NCI-H82 treated with DMSO at 0.1 percent for 48 hours (cell line): ENCODE data around the gene NKX2-1.
"Not testable (repeated sequence)": the region's sequence is repeated elsewhere in the genome, so short reads cannot be mapped to it uniquely, and the experiment has no call there.

Source experiments
- DNase-seq: peaks from one replicate; lab custom pipeline; 2025; ENCODE audit not compliant: unreplicated experiment; lab: John Stamatoyannopoulos, UW

Gene NKX2-1

GRCh38 chr14:36519431-36520321, at the start of gene NKX2-1:
Gene NKX2-1, minus strand, starts transcription at chr14:36520232. Its CDS starts 103 bp downstream, at chr14:36520129.
- DNase-seq = no peak

GRCh38 chr14:36556811-36557433, 36.9 kb upstream of the NKX2-1 start:
- no peak for DNase-seq

GRCh38 chr14:36555998-36556743, 36.1 kb upstream of the NKX2-1 start:
- no peak for DNase-seq

GRCh38 chr14:36553656-36554260, 33.7 kb upstream of the NKX2-1 start:
- DNase-seq = peak; percentile 0

- DNase-seq = no peak
These were observed 30.9 kb upstream of the NKX2-1 start for GRCh38 chr14:36550899-36551298.

- not testable (repeated sequence) for DNase-seq
These were observed 24.2 kb upstream of the NKX2-1 start for GRCh38 chr14:36544280-36544679.

GRCh38 chr14:36538051-36538450, 18.0 kb upstream of the NKX2-1 start:
- DNase-seq = no peak

GRCh38 chr14:36529062-36529461, 9.0 kb upstream of the NKX2-1 start:
- no peak for DNase-seq

- DNase-seq = no peak
These were observed 5.7 kb upstream of the NKX2-1 start for GRCh38 chr14:36525746-36526099.

GRCh38 chr14:36524874-36525745, 5.1 kb upstream of the NKX2-1 start:
- no peak for DNase-seq

- DNase-seq = no peak
These were observed 4.3 kb upstream of the NKX2-1 start for GRCh38 chr14:36524220-36524837.

- DNase-seq = no peak
These were observed 3.1 kb upstream of the NKX2-1 start for GRCh38 chr14:36522972-36523715.

GRCh38 chr14:36522347-36522971, 2.4 kb upstream of the NKX2-1 start:
- DNase-seq = no peak

- DNase-seq = no peak
These were observed 1.7 kb upstream of the NKX2-1 start for GRCh38 chr14:36521598-36522345.

GRCh38 chr14:36520601-36521525, 831 bp upstream of the NKX2-1 start:
- DNase-seq = no peak

- DNase-seq = no peak
These were observed 1.2 kb downstream of the NKX2-1 start for GRCh38 chr14:36518586-36519430.
